BJ (cell line): ENCODE data around the gene EMC8. TPM values are rescaled to one million over a fixed set of nuclear protein-coding genes. Genes with fewer than 3 reads are reported as not detected.

Experiments used
- CTCF ChIA-PET: fragments of 350-600 bp; formaldehyde crosslinking; extraction: SDS; loops from one replicate; lab custom pipeline; 2021; ENCODE audit warnings: antibody characterized with exemption, inconsistent platforms; lab: Yijun Ruan, JAX
- POLR2A ChIA-PET: fragments of 300-600 bp; sonication (Branson Sonifier 250); formaldehyde crosslinking; extraction: SDS; loops from one replicate; lab custom pipeline; 2021; ENCODE audit warnings: antibody characterized with exemption; lab: Charles Lee
- DNase-seq: peaks from one replicate; pipeline ENCODE4 v3.0.0-alpha.2; 2011; ENCODE audit warnings: low read depth
- H3K27me3 ChIP-seq: 2 replicates; pipeline ENCODE4 v1.6.0; 2011; ENCODE audit warnings: low read length; ENCODE audit not compliant: control insufficient read depth, insufficient read depth
- H3K36me3 ChIP-seq: 2 replicates; pipeline ENCODE4 v1.5.1; 2011; ENCODE audit warnings: low read length; ENCODE audit not compliant: control insufficient read depth, insufficient read depth
- H3K4me3 ChIP-seq: 2 replicates; pipeline ENCODE4 v1.5.1; 2011; ENCODE audit warnings: low read depth, mild to moderate bottlenecking, control low read depth, low read length
- CTCF ChIP-seq: IDR thresholded peaks from 2 replicates; pipeline ENCODE4 v1.5.1; 2011; ENCODE audit warnings: low read depth, mild to moderate bottlenecking, control low read depth, inconsistent platforms, low read length, moderate library complexity; ENCODE audit not compliant: insufficient read depth
- polyA plus RNA-seq: library from polyadenylated mRNA; depleted of rRNA; stranded (reverse); fragments of >200 nt; gene quantifications from 2 replicates; pipeline ENCODE4 v1.2.3, GENCODE V29; 2011

The EMC8 gene
- polyA plus RNA-seq, 1 experiment: 36.9 TPM

DNA sequence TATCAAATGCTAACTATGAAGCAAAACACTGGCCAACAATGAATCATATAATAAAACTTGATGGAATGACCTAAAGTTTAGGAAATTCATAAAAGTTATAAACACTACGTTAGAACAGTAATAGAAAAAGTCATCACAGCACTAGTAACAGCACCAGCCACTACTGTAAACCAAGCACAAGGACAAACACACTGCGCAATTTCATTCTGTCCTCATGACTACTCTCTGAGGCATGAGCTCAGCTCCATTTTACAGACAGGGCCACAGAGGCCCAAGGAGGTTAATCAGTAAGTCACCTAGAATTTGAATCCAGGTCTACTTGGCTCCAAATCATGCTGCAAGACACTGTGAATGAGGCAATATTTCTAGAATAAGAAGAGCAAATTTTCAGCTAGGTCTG, 13.4 kb downstream of the EMC8 start:
- no peak for TF ChIP-seq CTCF
- no peak overlapping the region for H3K4me3 ChIP-seq
- CTCF ChIA-PET: no interaction called here
- POLR2A ChIA-PET: no interaction called here
- no peak for DNase-seq
- peaks cover 25% of the 10 kb centered on the region for H3K36me3 ChIP-seq
- H3K27me3 ChIP-seq: no peaks in the 10 kb centered on the region

GRCh38 chr16:85784813-85785212, 14.5 kb downstream of the EMC8 start:
- ChIA-PET POLR2A (no interaction called here), CTCF (interaction anchor here (0.7 kb wide), 1 partner anchor 12 kb away, joined by 3 read pairs; no protein-coding TSS in a partner anchor)
- DNase-seq: no peak
- Histone ChIP-seq H3K4me3 (no peak overlapping the region), H3K36me3 (peaks cover 33% of the 10 kb centered on the region), H3K27me3 (no peaks in the 10 kb centered on the region)
- no peak for TF ChIP-seq CTCF

- no peak for DNase-seq
- Histone ChIP-seq H3K4me3 (no peak overlapping the region), H3K36me3 (peaks cover 34% of the 10 kb centered on the region), H3K27me3 (no peaks in the 10 kb centered on the region)
- ChIA-PET CTCF (interaction anchor here (0.6 to 0.7 kb wide), 2 partner anchors 31 to 1154 kb away, joined by 3 read pairs; no protein-coding TSS in a partner anchor), POLR2A (no interaction called here)
- TF ChIP-seq CTCF: no peak
Measured at GRCh38 chr16:85783441-85783840, 15.9 kb downstream of the EMC8 start.

GRCh38 chr16:85782451-85782850, 16.9 kb downstream of the EMC8 start:
- CTCF ChIA-PET: no interaction called here
- no peaks in the 10 kb centered on the region for H3K27me3 ChIP-seq
- no peak overlapping the region for H3K4me3 ChIP-seq
- TF ChIP-seq CTCF: no peak
- POLR2A ChIA-PET: no interaction called here
- DNase-seq: no peak
- peaks cover 30% of the 10 kb centered on the region for H3K36me3 ChIP-seq

- no peak for TF ChIP-seq CTCF
- H3K36me3 ChIP-seq: peaks cover 30% of the 10 kb centered on the region
- DNase-seq: no peak
- H3K4me3 ChIP-seq: no peak overlapping the region
- ChIA-PET CTCF (no interaction called here), POLR2A (no interaction called here)
- H3K27me3 ChIP-seq: no peaks in the 10 kb centered on the region
Measured at GRCh38 chr16:85781695-85782370, 17.5 kb downstream of the EMC8 start.
